ENCODE measurements around the gene TGIF2. TPM values are rescaled to one million over a fixed set of nuclear protein-coding genes. Genes with fewer than 3 reads are reported as not detected.

TGIF2 gene
- polyA plus RNA-seq, 3 donors = 60.7 to 66.4 (median 65.5) TPM

GRCh38 chr20:36569847-36570429 lies 3.5 kb upstream of the TGIF2 start:
- DNase-seq (ENCODE audit: extremely low read depth in 1 of 11, low read depth in 9 of 11, low spot score in 4 of 11) = no peak

DNA sequence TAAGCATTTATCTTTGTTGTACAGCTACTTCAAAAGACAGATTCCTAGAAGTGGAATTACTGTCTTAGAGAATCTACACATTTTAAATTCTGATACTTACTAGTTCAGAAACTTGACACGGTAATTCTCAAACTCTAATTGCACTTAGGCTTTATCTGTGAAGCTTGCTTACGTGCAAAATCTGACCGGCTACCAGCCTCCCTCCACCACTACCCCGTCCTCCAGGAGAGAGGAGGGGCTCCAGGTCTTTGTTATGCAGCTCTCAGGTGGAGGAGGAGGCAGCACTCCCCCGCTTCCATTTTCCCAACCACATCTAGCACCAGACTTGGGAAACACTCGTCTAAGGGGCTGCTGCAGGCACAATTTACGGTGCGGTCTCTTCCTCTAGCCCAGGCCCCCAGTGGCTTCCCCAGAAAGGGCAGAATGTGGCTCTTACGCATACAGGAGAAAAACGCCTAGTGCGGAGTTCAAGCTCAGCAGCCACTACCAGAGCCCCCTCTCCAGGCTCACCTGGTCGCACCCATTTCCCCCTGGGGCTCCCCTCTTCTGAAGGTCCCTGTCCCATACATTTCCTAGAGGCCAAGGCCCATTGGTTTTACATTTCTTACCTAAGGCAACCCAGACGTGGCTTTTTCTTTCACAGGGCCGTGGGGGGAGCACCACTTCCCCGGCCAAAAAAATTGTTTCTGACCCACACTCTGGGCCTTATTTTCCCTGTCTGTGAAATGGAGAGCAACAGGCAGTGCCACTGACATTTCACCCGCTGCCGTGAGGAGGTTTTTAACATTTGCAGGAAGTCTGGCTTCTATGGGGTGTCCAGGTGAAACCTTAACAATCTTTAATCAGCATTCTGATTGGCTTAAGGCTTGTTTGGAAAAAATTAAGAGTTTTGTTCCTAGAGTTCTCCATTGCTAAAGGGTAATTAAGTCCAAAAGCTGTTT lies 1.6 kb upstream of the TGIF2 start:
- DNase-seq (ENCODE audit: extremely low read depth in 1 of 11, low read depth in 9 of 11, low spot score in 4 of 11) = peak in 7 of 11 donors; percentile 40 to 76 (median 53)

GRCh38 chr20:36572701-36573102 lies 695 bp upstream of the TGIF2 start:
- no peak for DNase-seq (ENCODE audit: extremely low read depth in 1 of 11, low read depth in 9 of 11, low spot score in 4 of 11)

GRCh38 chr20:36573798-36574365 lies 485 bp downstream of the TGIF2 start:
- DNase-seq (ENCODE audit: extremely low read depth in 1 of 11, low read depth in 9 of 11, low spot score in 4 of 11) = peak in 4 of 11 donors; percentile 30 to 43 (median 36)

GRCh38 chr20:36574366-36575135 lies 1.2 kb downstream of the TGIF2 start:
- DNase-seq (ENCODE audit: extremely low read depth in 1 of 11, low read depth in 9 of 11, low spot score in 4 of 11) = peak in 8 of 11 donors; percentile 49 to 82 (median 75)

DNA sequence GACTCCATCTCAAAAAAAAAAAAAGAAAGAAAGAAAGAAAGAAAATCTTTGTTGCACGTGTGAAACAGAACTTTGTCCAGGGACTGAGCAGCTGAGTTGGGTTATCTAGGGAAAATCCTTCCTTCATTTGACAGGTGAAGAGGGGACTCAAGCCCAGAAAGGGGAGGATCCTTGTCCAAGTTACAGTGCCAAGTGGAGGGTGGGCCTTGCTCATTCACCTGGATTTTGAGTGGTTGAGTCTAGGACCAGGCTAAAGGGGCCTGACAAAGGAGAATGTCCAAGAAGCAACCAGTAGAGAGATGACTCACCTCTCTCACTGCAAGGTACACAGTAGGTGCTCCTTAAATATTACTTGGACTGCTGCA lies 2.7 kb downstream of the TGIF2 start:
- no peak for DNase-seq (ENCODE audit: extremely low read depth in 1 of 11, low read depth in 9 of 11, low spot score in 4 of 11)

GRCh38 chr20:36578356-36579041 lies 5.1 kb downstream of the TGIF2 start:
- no peak for DNase-seq (ENCODE audit: extremely low read depth in 1 of 11, low read depth in 9 of 11, low spot score in 4 of 11)

- peak in 2 of 11 donors; percentile 13 to 71 for DNase-seq (ENCODE audit: extremely low read depth in 1 of 11, low read depth in 9 of 11, low spot score in 4 of 11)
Measured at GRCh38 chr20:36579996-36580545, 6.7 kb downstream of the TGIF2 start.

DNA sequence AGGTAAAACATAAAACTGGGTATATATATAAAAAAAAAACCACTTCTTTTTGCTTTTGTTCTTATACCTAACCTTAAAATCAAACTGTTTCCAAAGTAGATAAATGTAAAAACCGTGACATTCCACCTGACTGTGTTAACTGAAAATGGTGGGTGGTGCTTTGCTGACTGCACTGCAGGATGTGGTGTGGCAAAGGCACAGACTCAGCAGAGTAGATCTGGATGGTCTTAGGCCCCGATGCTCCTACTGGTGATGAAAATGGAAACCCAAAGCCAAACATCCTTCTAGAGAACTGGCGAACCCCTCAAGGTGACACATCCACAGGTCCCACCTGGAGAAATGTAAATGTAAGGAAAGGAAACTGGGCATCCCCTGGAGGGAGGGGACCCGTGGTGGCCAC lies 8.9 kb downstream of the TGIF2 start:
- DNase-seq (ENCODE audit: extremely low read depth in 1 of 11, low read depth in 9 of 11, low spot score in 4 of 11) = no peak

GRCh38 chr20:36582821-36583220 lies 9.4 kb downstream of the TGIF2 start:
- no peak for DNase-seq (ENCODE audit: extremely low read depth in 1 of 11, low read depth in 9 of 11, low spot score in 4 of 11)

DNA sequence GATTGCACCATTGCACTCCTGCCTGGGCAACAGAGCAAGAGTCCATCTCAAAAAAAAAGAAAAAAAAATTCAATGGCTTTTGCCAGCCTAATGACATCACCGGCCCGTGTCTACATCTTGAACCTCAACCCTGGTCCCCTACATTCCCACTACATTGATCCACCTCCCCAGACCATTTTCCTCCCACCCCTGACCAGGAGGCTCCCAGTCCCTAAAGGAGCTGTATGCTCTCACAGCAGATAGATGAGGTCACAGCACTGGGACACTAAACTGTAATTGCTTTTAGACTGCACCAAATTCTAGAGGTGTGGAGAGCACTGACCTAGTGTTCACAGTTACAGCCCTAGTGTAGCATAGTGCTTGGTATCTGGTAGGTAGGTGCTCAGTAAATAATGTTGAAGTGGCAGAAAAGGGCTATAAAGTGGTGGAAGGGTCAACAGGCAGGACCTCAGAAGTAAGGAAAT lies 10.7 kb downstream of the TGIF2 start:
- no peak for DNase-seq (ENCODE audit: extremely low read depth in 1 of 11, low read depth in 9 of 11, low spot score in 4 of 11)

GRCh38 chr20:36585410-36586125 lies 12.2 kb downstream of the TGIF2 start:
- no peak for DNase-seq (ENCODE audit: extremely low read depth in 1 of 11, low read depth in 9 of 11, low spot score in 4 of 11)

- no peak for DNase-seq (ENCODE audit: extremely low read depth in 1 of 11, low read depth in 9 of 11, low spot score in 4 of 11)
Measured at GRCh38 chr20:36587388-36588070, 14.1 kb downstream of the TGIF2 start.

DNA sequence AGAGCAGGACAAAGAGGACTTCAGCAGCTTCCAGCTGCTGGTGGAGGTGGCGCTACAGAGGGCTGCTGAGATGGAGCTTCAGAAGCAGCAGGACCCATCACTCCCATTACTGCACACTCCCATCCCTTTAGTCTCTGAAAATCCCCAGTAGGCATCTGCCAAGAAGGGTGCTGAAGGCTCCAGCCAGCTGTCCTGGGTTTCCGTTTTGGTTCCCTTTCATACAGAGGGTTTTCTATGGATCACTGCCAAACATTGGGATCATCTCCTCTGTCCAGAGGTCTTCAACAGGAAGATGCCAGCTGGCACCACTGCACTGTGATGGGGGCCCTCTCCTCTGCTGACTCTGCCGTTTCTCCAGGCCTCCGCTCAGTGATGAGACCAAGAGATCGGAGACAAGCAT lies 17.9 kb downstream of the TGIF2 start:
- DNase-seq (ENCODE audit: extremely low read depth in 1 of 11, low read depth in 9 of 11, low spot score in 4 of 11) = no peak

GRCh38 chr20:36591854-36592641 lies 18.7 kb downstream of the TGIF2 start:
- DNase-seq (ENCODE audit: extremely low read depth in 1 of 11, low read depth in 9 of 11, low spot score in 4 of 11) = peak in 1 of 11 donors; percentile 43

GRCh38 chr20:36593347-36593929 lies 20.0 kb downstream of the TGIF2 start:
- no peak for DNase-seq (ENCODE audit: extremely low read depth in 1 of 11, low read depth in 9 of 11, low spot score in 4 of 11)
